BLaER1 (cell line): ENCODE data around the gene RMI1.
A peak's percentile ranks its signal among the peaks of the same experiment; 100 is the strongest.
"Not testable (repeated sequence)": the region's sequence is repeated elsewhere in the genome, so short reads cannot be mapped to it uniquely, and the experiment has no call there.

Experiments
- H3K27ac ChIP-seq: shearing (Covaris generic); formaldehyde crosslinking; 2 replicates; pipeline ENCODE4 v1.8.1; 2022
- H3K27me3 ChIP-seq: shearing (Covaris generic); formaldehyde crosslinking; 2 replicates; pipeline ENCODE4 v1.8.1; 2022
- H3K36me3 ChIP-seq: shearing (Covaris generic); formaldehyde crosslinking; 2 replicates; pipeline ENCODE4 v1.8.1; 2022
- H3K4me1 ChIP-seq: shearing (Covaris generic); formaldehyde crosslinking; 2 replicates; pipeline ENCODE4 v1.8.1; 2022
- H3K4me2 ChIP-seq: shearing (Covaris generic); formaldehyde crosslinking; 2 replicates; pipeline ENCODE4 v1.8.1; 2022
- H3K4me3 ChIP-seq: shearing (Covaris generic); formaldehyde crosslinking; 2 replicates; pipeline ENCODE4 v1.8.1; 2022
- H3K9ac ChIP-seq: shearing (Covaris generic); formaldehyde crosslinking; 2 replicates; pipeline ENCODE4 v1.8.1; 2022
- H3K9me3 ChIP-seq: shearing (Covaris generic); formaldehyde crosslinking; 2 replicates; pipeline ENCODE4 v1.8.1; 2022
- H4K20me1 ChIP-seq: shearing (Covaris generic); formaldehyde crosslinking; 2 replicates; pipeline ENCODE4 v1.8.1; 2022
- Cebpa-rat ChIP-seq: shearing (Covaris generic); IDR thresholded peaks from 2 replicates; pipeline ENCODE4 v1.8.1; 2022

Gene RMI1

DNA sequence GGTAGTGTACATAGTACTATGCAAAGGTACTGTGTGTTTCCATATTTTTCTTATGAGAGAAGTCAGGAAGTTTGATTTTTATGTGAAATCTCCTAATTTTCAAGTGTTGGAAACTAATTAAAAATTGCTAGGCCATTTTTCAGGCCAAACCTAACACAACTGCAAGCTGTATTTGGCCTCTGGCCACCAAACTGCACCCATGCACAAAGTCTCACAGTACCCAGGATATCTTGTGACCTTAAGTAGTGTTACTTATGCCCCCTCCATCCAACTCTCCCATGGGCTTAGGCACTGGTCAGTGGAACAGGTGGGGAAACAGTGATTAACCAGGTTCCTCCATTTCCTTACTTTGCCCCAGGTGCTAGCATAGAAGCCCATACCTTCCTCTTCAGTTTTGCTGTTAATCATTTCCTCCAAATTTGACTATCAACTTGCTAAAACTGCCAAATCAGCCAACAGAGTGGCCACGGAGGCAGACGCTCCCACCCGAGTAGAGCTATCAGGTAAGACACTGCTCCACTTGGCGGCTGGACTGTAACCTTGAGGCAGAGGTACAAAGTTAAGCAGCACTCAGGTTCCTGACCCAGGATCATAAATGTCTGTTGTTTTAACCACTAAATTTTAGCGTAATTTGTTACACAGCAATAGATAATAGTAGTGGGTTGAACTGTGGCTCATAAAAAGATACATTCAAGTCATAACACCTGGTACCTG, 39.9 kb upstream of the RMI1 start:
- no peaks in the 10 kb centered on the region for H3K27me3 ChIP-seq
- no peak for TF ChIP-seq Cebpa-rat
- H3K36me3 ChIP-seq, result no peaks in the 10 kb centered on the region

DNA sequence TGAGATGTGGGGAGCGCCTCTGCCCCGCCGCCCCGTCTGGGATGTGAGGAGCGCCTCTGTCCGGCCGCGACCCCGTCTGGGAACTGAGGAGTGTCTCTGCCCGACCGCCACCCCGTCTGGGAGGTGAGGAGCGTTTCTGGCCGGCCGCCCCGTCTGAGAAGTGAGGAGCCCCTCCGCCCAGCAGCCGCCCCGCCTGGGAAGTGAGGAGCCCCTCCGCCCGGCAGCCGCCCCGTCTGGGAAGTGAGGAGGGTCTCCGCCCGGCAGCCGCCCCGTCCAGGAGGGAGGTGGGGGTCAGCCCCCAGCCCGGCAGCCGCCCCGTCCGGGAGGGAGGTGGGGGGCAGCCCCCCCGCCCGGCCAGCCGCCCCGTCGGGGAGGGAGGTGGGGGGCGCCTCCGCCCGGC, 32.5 kb upstream of the RMI1 start:
- not testable (repeated sequence) for H3K36me3 ChIP-seq, H3K9ac ChIP-seq

More for the DNA sequence above, 39.9 kb upstream of the RMI1 start:
- H3K4me2 ChIP-seq, result no peak overlapping the region
- no peaks in the 10 kb centered on the region for H3K9me3 ChIP-seq
- H3K9ac ChIP-seq, result no peak overlapping the region
- no peak overlapping the region for H3K27ac ChIP-seq
- no peak overlapping the region for H3K4me3 ChIP-seq
- no peaks in the 10 kb centered on the region for H3K4me1 ChIP-seq
- no peaks in the 10 kb centered on the region for H4K20me1 ChIP-seq

DNA sequence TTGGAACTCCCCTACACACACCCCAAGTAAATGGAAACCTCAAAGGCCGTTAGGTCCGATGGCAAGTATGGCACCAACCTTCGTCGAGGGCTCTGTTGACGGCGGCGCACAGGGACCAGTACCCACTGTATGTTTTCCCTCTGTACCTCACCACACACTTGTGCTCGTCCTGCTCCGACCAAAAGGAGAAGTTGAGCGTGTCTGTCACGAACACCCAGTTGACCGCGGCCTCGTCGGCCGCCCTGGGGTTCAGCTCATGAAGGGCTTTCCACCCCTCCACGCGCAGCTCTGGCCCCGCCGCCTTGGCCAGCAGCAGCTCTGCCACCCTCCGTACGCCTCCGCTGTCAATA, 24.5 kb upstream of the RMI1 start:
- H3K4me1 ChIP-seq, result peaks cover 7% of the 10 kb centered on the region; the same call in 1 of the 2 replicates
- H3K9me3 ChIP-seq, result peaks cover 22% of the 10 kb centered on the region
- no peaks in the 10 kb centered on the region for H4K20me1 ChIP-seq
- H3K27ac ChIP-seq, result no peak overlapping the region
- H3K9ac ChIP-seq, result no peak overlapping the region
- H3K27me3 ChIP-seq, result peaks cover 41% of the 10 kb centered on the region
- H3K4me3 ChIP-seq, result peak overlapping the region; percentile 44
- no peak for TF ChIP-seq Cebpa-rat
- H3K36me3 ChIP-seq, result no peaks in the 10 kb centered on the region
- peak overlapping the region; percentile 35 for H3K4me2 ChIP-seq

More for the DNA sequence above, 32.5 kb upstream of the RMI1 start:
- H3K27me3 ChIP-seq, H3K27ac ChIP-seq, H4K20me1 ChIP-seq, H3K4me3 ChIP-seq, H3K4me2 ChIP-seq, H3K4me1 ChIP-seq: not testable (repeated sequence)
- peaks cover 18% of the 10 kb centered on the region for H3K9me3 ChIP-seq

DNA sequence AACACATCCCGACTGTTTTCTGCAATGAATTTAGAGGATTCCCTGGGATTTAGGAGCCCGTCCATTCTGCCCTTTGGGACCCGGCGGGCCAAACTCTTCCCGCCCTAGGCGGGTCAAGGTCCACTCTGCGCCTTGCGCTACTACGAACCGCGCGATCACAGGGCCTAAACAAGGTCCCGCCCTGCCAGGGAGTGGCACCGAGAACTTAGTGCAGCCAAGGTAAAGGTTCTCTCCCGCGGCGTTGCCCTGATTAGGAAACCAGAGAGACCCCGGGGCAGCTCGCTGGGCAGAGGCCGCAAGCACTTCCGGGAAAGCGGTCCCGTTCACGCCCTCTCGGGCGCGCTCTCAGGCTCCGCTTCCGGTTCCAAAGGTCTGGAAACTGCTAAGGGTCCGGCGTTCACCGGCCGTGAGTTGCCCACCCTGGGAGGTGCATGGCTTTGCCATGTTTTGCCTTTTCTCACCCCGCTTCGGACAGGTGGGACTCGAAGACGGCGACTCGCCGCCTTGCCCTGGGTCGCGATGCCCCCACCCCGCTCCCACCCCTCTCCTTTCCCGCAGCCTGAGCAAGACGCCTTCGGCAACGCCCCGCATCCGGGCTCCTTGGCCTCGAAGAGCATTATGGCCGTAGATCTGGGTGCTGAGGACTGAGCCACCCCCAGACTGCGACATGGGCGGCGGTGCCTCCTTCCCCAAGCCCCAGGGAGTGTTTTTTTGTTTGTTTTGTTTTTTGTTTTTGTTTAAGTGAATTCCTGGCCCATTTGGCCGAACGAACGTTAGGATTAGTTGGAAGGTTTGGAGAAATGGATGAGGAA, 24.0 kb upstream of the RMI1 start:
- Histone ChIP-seq H3K4me3 (peak overlapping the region; percentile 44), H3K4me1 (peaks cover 7% of the 10 kb centered on the region; the same call in 1 of the 2 replicates), H3K9ac (no peak overlapping the region), H3K27me3 (peaks cover 41% of the 10 kb centered on the region), H3K36me3 (no peaks in the 10 kb centered on the region), H4K20me1 (no peaks in the 10 kb centered on the region), H3K9me3 (peaks cover 22% of the 10 kb centered on the region), H3K4me2 (peak overlapping the region; percentile 35), H3K27ac (no peak overlapping the region)
- no peak for TF ChIP-seq Cebpa-rat

DNA sequence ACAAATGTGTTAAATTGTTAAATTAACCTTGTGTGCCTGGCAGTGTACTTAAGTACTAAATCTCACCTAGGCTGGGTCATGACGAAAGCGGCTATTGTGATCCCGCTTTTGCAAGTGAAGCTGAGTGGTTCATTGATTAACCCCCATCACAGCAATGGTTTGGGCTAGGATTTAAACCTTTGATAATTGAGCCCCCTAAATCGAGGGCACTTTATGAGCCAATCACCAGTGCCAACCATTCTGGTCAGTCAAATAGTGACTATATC, 23.4 kb upstream of the RMI1 start:
- Histone ChIP-seq H3K27me3 (peaks cover 41% of the 10 kb centered on the region), H3K36me3 (no peaks in the 10 kb centered on the region), H3K4me2 (no peak overlapping the region), H4K20me1 (no peaks in the 10 kb centered on the region), H3K9me3 (peaks cover 22% of the 10 kb centered on the region), H3K4me1 (peaks cover 7% of the 10 kb centered on the region; the same call in 1 of the 2 replicates), H3K9ac (no peak overlapping the region), H3K27ac (no peak overlapping the region), H3K4me3 (peak overlapping the region; percentile 44; the same call in 1 of the 2 replicates)
- no peak for TF ChIP-seq Cebpa-rat

DNA sequence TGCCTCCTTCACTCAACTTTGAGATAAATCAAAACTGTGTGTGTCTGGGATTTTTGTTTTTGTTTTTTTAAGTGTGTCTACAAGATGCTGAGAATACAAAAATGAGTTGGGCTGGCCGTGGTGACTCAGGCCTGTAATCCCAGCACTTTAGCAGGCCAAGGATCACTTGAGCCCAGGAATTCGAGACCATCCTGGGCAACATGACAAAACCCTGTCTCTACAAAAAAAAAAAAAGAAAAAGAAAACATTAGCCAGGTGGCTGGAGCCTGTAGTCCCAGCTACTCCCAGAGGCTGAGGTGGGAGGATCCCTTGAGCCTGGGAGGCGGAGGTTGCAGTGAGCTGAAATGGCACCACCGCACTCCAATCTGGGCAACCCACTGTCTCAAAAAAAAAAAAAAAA, 21.5 kb upstream of the RMI1 start:
- Histone ChIP-seq H3K9me3 (peaks cover 22% of the 10 kb centered on the region), H3K27me3 (peaks cover 41% of the 10 kb centered on the region), H3K4me3 (no peak overlapping the region), H3K4me2 (no peak overlapping the region), H4K20me1 (no peaks in the 10 kb centered on the region), H3K4me1 (peaks cover 7% of the 10 kb centered on the region; the same call in 1 of the 2 replicates), H3K27ac (no peak overlapping the region), H3K9ac (no peak overlapping the region), H3K36me3 (no peaks in the 10 kb centered on the region)
- no peak for TF ChIP-seq Cebpa-rat

DNA sequence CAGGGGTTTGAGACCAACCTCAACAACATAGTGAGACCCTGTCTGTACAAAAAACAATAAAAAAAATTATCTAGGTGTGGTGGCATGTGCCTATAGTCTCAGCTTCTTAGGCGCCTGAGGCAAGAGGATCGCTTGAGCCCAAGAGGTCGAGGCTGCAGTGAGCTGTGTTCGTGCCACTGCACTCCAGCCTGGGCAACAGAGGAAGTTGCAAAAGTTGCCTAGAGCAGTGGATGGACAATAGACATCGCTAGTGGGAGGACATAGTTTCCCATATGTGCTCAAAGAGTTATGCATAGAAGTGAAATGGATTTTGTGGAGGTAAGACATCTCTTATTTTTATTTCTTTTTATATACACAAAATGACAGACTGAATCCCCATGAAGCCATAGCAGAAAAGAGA, 19.6 kb upstream of the RMI1 start:
- no peak overlapping the region for H3K27ac ChIP-seq
- peaks cover 14% of the 10 kb centered on the region for H3K9me3 ChIP-seq
- no peak overlapping the region for H3K4me3 ChIP-seq
- H4K20me1 ChIP-seq, result peaks cover 17% of the 10 kb centered on the region
- peaks cover 23% of the 10 kb centered on the region for H3K27me3 ChIP-seq
- no peak for TF ChIP-seq Cebpa-rat
- H3K9ac ChIP-seq, result no peak overlapping the region
- H3K36me3 ChIP-seq, result peaks cover 3% of the 10 kb centered on the region
- peaks cover 7% of the 10 kb centered on the region; the same call in 1 of the 2 replicates for H3K4me1 ChIP-seq
- H3K4me2 ChIP-seq, result no peak overlapping the region

DNA sequence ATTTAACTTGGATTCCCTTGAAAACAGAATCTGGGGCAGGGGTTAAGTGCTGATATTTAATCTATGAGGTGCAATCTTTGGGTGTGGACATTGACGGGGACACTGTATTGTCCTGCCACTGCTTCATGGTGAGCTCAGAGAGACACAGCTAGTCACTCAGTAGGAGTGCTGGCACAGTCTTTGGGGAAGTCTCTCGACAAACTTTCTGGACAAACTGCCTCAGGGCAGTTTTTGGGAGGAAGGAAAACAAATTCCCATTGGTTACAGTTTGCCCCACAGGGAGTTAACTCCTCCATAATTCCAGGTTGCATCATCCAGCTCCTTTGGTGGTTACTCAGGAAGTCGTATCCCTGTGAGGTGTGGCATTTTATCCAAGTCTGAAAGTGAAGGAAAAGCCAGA, 18.4 kb upstream of the RMI1 start:
- no peak overlapping the region for H3K4me2 ChIP-seq
- H3K9me3 ChIP-seq, result peaks cover 2% of the 10 kb centered on the region
- peaks cover 29% of the 10 kb centered on the region for H4K20me1 ChIP-seq
- H3K36me3 ChIP-seq, result peaks cover 14% of the 10 kb centered on the region
- peaks cover 11% of the 10 kb centered on the region for H3K27me3 ChIP-seq
- no peak overlapping the region for H3K4me3 ChIP-seq
- H3K9ac ChIP-seq, result no peak overlapping the region
- H3K27ac ChIP-seq, result no peak overlapping the region
- no peak for TF ChIP-seq Cebpa-rat
- H3K4me1 ChIP-seq, result no peaks in the 10 kb centered on the region

DNA sequence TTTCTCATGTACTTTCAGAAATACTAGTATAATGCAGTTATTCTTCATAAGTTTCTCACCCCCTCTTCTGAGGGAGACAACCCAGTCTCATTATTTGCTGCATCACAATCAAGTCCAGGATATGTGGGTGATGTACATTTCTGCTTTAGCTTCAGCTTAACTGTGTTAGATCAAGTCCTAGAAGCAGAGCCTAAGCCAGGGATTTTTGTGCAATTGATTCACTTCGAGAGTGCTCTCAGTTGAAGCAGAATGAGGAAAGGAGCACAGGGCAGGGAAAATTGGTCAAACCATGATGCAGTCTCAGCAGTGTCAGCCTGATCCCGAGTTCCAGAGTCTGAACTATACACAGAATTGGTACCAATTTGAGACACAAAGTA, 15.6 kb upstream of the RMI1 start:
- Histone ChIP-seq H3K27ac (no peak overlapping the region), H3K36me3 (peaks cover 39% of the 10 kb centered on the region), H3K4me1 (no peaks in the 10 kb centered on the region), H3K9me3 (no peaks in the 10 kb centered on the region), H3K4me2 (no peak overlapping the region), H4K20me1 (peaks cover 57% of the 10 kb centered on the region), H3K9ac (no peak overlapping the region), H3K4me3 (no peak overlapping the region), H3K27me3 (no peaks in the 10 kb centered on the region)
- TF ChIP-seq Cebpa-rat, result no peak

DNA sequence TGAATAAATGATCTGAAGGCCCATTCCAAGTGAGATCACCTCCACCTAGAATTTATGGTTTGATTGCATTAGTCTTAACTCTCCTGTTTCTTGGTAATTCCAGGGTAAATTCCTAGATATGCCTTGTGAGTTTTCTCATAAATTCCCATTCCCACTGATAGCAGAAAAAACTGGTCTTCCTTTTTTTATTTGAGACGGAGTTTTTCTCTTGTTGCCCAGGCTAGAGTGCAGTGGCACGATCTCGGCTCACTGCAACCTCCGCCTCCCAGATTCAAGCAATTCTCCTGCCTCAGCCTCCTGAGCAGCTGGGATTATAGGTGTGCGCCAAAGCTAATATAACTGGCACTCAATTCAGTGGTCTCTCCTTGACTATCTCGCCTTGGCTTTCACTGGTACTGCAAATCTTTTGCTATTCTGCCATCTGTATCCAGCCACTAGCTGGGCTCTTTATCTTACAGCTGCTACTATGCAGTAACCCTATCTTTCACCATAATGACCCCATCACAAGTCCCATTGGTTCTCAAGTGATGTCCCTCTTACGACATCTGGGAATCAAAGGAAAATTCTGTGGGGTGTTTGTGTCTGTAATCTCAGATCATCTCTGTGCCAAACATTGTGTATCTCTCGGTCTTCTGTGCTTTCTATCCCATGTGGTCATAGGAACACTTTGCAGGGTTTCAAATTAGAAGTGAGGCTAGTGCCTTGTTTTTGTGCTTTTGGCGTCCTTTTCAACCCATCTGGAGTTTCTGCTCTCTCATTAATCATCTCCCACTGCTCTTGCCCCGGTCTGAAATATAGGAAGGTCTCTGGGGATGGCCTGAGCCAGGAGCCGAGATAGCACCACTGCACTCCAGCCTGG, 15.0 kb upstream of the RMI1 start:
- no peaks in the 10 kb centered on the region for H3K9me3 ChIP-seq
- peaks cover 45% of the 10 kb centered on the region for H3K36me3 ChIP-seq
- no peak for TF ChIP-seq Cebpa-rat
- no peaks in the 10 kb centered on the region for H3K4me1 ChIP-seq
- H3K9ac ChIP-seq, result no peak overlapping the region
- H3K4me2 ChIP-seq, result no peak overlapping the region
- no peak overlapping the region for H3K27ac ChIP-seq
- no peaks in the 10 kb centered on the region for H3K27me3 ChIP-seq
- H4K20me1 ChIP-seq, result peaks cover 63% of the 10 kb centered on the region
- no peak overlapping the region for H3K4me3 ChIP-seq
